Measurements from ENCODE around the gene KLRF2. TPM values are rescaled to one million over a fixed set of nuclear protein-coding genes. Genes with fewer than 3 reads are reported as not detected.

The KLRF2 gene
- total RNA-seq, 1 donor from 2014 or later = not detected

DNA sequence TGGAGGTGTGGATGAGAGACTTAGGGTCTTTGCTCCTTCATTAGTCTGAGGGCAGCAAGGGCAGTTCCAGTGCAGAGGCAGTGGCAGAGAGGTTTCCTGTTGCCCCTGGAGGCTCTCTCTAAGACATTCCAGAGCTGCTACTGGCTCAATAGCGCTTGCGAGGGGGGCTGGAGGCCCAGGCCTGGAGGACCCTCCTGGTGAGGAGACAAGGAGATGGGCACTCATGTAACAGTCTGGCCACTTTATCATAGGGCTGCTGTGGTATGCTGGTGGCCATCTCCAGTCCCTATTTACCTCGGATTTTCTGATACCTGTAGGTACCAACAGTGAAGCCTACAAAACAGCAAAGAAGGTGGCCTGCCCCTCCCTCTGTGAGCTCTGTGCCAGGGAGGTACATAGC is 38.2 kb downstream of the KLRF2 start:
- Histone ChIP-seq H3K4me2 (no peak overlapping the region), H4K20me1 (ENCODE audit: low read depth) (no peaks in the 10 kb centered on the region), H3K27ac (no peak overlapping the region), H3K79me2 (ENCODE audit: low read depth) (no peaks in the 10 kb centered on the region), H3K4me1 (no peaks in the 10 kb centered on the region), H2AFZ (replicated peaks) (no peak overlapping the region), H3K4me3 (no peak overlapping the region), H3K9ac (no peak overlapping the region), H3F3A (ENCODE audit: low read depth) (no peaks in the 10 kb centered on the region), H3K9me3 (ENCODE audit: low read depth) (peaks cover 7% of the 10 kb centered on the region), H3K36me3 (no peaks in the 10 kb centered on the region), H3K27me3 (no peaks in the 10 kb centered on the region)
- no peaks in the 10 kb centered on the region for H3K36me3 Mint-ChIP-seq
- no peak for DNase-seq (ENCODE audit: low spot score)
- H3K9me3 Mint-ChIP-seq = peaks cover 3% of the 10 kb centered on the region
- TF ChIP-seq, protein P1, sequence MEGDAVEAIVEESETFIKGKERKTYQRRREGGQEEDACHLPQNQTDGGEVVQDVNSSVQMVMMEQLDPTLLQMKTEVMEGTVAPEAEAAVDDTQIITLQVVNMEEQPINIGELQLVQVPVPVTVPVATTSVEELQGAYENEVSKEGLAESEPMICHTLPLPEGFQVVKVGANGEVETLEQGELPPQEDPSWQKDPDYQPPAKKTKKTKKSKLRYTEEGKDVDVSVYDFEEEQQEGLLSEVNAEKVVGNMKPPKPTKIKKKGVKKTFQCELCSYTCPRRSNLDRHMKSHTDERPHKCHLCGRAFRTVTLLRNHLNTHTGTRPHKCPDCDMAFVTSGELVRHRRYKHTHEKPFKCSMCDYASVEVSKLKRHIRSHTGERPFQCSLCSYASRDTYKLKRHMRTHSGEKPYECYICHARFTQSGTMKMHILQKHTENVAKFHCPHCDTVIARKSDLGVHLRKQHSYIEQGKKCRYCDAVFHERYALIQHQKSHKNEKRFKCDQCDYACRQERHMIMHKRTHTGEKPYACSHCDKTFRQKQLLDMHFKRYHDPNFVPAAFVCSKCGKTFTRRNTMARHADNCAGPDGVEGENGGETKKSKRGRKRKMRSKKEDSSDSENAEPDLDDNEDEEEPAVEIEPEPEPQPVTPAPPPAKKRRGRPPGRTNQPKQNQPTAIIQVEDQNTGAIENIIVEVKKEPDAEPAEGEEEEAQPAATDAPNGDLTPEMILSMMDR (IDR thresholded peaks at IDR 0.05) = no peak
- TF ChIP-seq EZH2 (IDR thresholded peaks at IDR 0.05) (no peak), EZH2phosphoT487 (IDR thresholded peaks at IDR 0.05) (no peak)
- H3K4me3 Mint-ChIP-seq = no peak overlapping the region
- no peak overlapping the region for H3K27ac Mint-ChIP-seq
- peaks cover 2% of the 10 kb centered on the region for H3K27me3 Mint-ChIP-seq (ENCODE audit: insufficient read depth, low read depth)
- no peaks in the 10 kb centered on the region for H3K4me1 Mint-ChIP-seq

DNA sequence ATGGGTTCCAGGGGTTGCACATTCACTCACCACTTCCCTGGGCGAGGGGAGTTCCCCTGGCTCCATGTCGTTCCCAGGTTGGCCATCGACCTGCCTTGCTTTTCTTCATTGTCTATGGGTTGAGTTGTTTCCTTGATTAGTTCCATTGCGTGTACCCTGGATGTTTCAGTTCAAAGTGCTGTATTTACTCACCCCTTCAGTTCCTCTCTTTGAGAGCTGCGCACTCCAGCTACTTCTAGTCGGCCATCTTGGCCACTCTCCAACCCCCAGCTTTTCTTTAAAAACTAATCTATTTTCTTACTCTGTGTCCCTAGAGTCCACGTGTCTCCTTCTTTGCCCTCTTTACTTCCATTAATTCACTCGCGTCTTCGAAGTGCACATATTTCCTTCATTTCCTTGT is 39.2 kb downstream of the KLRF2 start:
- H3K4me1 ChIP-seq = no peaks in the 10 kb centered on the region
- H3K4me3 ChIP-seq = no peak overlapping the region
- DNase-seq (ENCODE audit: low spot score) = no peak
- no peaks in the 10 kb centered on the region for H3K79me2 ChIP-seq (ENCODE audit: low read depth)
- Mint-ChIP-seq H3K4me1 (no peaks in the 10 kb centered on the region), H3K27ac (no peak overlapping the region), H3K9me3 (peaks cover 3% of the 10 kb centered on the region), H3K36me3 (no peaks in the 10 kb centered on the region), H3K27me3 (ENCODE audit: insufficient read depth, low read depth) (peaks cover 2% of the 10 kb centered on the region), H3K4me3 (no peak overlapping the region)
- no peak overlapping the region for H2AFZ ChIP-seq (replicated peaks)
- no peaks in the 10 kb centered on the region for H3K27me3 ChIP-seq
- no peak overlapping the region for H3K9ac ChIP-seq
- H3K36me3 ChIP-seq = no peaks in the 10 kb centered on the region
- no peaks in the 10 kb centered on the region for H3F3A ChIP-seq (ENCODE audit: low read depth)
- no peak overlapping the region for H3K4me2 ChIP-seq
- no peak for TF ChIP-seq EZH2 (IDR thresholded peaks at IDR 0.05)
- no peak for TF ChIP-seq EZH2phosphoT487 (IDR thresholded peaks at IDR 0.05)
- TF ChIP-seq, protein P1 (IDR thresholded peaks at IDR 0.05) = no peak
- H4K20me1 ChIP-seq (ENCODE audit: low read depth) = no peaks in the 10 kb centered on the region
- no peak overlapping the region for H3K27ac ChIP-seq
- peaks cover 7% of the 10 kb centered on the region for H3K9me3 ChIP-seq (ENCODE audit: low read depth)

DNA sequence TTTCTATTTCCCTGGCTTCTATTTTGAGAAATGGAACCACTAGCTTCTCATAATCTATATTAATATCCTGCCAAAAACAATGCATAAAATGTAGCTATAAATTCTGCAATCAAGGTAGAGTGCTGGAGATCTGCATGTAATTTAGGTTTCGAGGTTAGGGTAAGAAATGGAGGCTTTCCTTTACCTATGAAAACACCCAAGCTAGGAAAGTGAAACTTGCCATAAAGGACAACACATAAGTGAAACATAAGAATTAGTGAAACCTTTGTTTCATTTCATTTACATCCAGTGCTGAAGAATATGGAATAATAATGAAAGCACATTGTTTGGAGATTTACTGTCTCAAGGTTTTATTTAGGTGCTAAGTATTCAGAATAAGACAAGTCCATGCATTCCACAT is 41.1 kb downstream of the KLRF2 start:
- no peak overlapping the region for H2AFZ ChIP-seq (replicated peaks)
- no peaks in the 10 kb centered on the region for H4K20me1 ChIP-seq (ENCODE audit: low read depth)
- TF ChIP-seq EZH2phosphoT487 (IDR thresholded peaks at IDR 0.05) = no peak
- TF ChIP-seq, protein P1 (IDR thresholded peaks at IDR 0.05) = no peak
- TF ChIP-seq EZH2 (IDR thresholded peaks at IDR 0.05) = no peak
- Mint-ChIP-seq H3K27me3 (ENCODE audit: insufficient read depth, low read depth) (peaks cover 2% of the 10 kb centered on the region), H3K27ac (no peak overlapping the region), H3K4me3 (no peak overlapping the region), H3K9me3 (peaks cover 3% of the 10 kb centered on the region), H3K4me1 (no peaks in the 10 kb centered on the region), H3K36me3 (no peaks in the 10 kb centered on the region)
- no peaks in the 10 kb centered on the region for H3K36me3 ChIP-seq
- DNase-seq (ENCODE audit: low spot score) = no peak
- no peaks in the 10 kb centered on the region for H3K4me1 ChIP-seq
- H3K9me3 ChIP-seq (ENCODE audit: low read depth) = peaks cover 7% of the 10 kb centered on the region
- H3K4me2 ChIP-seq = no peak overlapping the region
- H3K27ac ChIP-seq = no peak overlapping the region
- H3K27me3 ChIP-seq = no peaks in the 10 kb centered on the region
- no peak overlapping the region for H3K9ac ChIP-seq
- no peak overlapping the region for H3K4me3 ChIP-seq
- H3K79me2 ChIP-seq (ENCODE audit: low read depth) = no peaks in the 10 kb centered on the region
- H3F3A ChIP-seq (ENCODE audit: low read depth) = no peaks in the 10 kb centered on the region
